Fibroblast of the aortic adventitia (primary cell): ENCODE measurements around the gene DAP. TPM values are rescaled to one million over a fixed set of nuclear protein-coding genes. Genes with fewer than 3 reads are reported as not detected.

Source experiments
- DNase-seq: peaks from one replicate; pipeline ENCODE4 v3.0.0-alpha.2; 2010; ENCODE audit warnings: low read depth
- H3K4me3 ChIP-seq: 2 replicates; pipeline ENCODE4 v1.5.1; 2011; ENCODE audit warnings: low read depth, mild to moderate bottlenecking, control low read depth, low read length, moderate library complexity
- CTCF ChIP-seq: IDR thresholded peaks from 2 replicates; pipeline ENCODE4 v1.5.1; 2011; ENCODE audit warnings: mild to moderate bottlenecking, low read length, control low read depth, inconsistent platforms; ENCODE audit not compliant: insufficient read depth
- total RNA-seq: library from RNA; depleted of rRNA; stranded (reverse); fragments of >200 nt; gene quantifications from 2 replicates; pipeline ENCODE4 v1.2.3, GENCODE V29; 2012; ENCODE audit warnings: low replicate concordance

The DAP gene
- total RNA-seq, 1 donor, result 49.3 TPM

GRCh38 chr5:10672146-10673016, 88.7 kb downstream of the DAP start:
- no peak for DNase-seq
- TF ChIP-seq CTCF, result no peak

DNA sequence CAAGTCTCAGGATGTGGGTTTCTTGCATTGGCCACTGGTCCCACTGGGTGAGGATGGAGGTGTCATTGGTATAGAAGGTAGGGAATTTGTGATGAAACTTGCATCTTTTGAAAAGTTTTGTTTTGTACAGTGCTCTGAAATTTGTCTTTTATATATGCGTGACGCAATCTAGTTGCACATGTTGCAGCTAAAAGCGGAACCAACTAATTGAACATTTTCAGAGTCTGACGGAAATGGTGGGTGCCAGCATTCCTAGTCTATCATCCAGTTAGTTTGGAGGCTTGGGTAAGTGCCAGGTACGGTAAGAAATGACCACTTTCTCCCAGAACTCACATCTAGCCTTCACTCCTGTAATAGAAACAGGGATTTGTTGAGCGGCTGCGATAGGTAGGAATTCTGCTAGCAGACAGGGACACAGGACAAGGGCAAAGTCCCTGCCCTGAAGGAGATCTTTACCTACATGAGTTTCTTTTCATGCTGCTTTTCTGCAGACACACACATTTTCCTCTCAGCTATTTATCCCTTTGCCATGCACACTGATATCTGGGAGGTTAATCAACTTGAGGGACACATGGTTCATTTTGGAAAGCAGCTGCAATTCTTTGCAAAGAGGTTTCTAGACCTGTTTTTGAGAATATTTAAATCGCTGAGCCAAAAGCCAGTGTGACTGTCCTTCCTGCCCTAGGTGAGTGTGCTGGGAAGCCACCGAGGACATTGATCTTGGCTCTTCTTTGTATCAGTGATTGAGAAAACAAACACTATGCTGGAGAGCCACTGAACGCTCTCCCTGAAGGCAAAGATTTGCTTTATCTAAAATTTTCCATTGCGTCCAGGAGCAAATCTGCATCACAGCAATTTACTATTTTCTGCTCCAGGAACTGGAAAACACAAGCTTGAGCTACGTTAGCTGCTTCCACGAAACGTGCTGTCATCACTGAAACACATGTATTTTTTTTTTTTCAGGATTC, 89.7 kb downstream of the DAP start:
- H3K4me3 ChIP-seq, result no peak overlapping the region
- TF ChIP-seq CTCF, result no peak
- no peak for DNase-seq

More at GRCh38 chr5:10672146-10673016, 88.7 kb downstream of the DAP start:
- no peak overlapping the region for H3K4me3 ChIP-seq

GRCh38 chr5:10669983-10670382, 91.1 kb downstream of the DAP start:
- TF ChIP-seq CTCF, result no peak
- no peak for DNase-seq
- H3K4me3 ChIP-seq, result no peak overlapping the region

GRCh38 chr5:10668697-10669096, 92.3 kb downstream of the DAP start:
- no peak overlapping the region for H3K4me3 ChIP-seq
- DNase-seq, result peak; percentile 29
- no peak for TF ChIP-seq CTCF

GRCh38 chr5:10667431-10668057, 93.5 kb downstream of the DAP start:
- DNase-seq, result no peak
- H3K4me3 ChIP-seq, result no peak overlapping the region
- TF ChIP-seq CTCF, result no peak

DNA sequence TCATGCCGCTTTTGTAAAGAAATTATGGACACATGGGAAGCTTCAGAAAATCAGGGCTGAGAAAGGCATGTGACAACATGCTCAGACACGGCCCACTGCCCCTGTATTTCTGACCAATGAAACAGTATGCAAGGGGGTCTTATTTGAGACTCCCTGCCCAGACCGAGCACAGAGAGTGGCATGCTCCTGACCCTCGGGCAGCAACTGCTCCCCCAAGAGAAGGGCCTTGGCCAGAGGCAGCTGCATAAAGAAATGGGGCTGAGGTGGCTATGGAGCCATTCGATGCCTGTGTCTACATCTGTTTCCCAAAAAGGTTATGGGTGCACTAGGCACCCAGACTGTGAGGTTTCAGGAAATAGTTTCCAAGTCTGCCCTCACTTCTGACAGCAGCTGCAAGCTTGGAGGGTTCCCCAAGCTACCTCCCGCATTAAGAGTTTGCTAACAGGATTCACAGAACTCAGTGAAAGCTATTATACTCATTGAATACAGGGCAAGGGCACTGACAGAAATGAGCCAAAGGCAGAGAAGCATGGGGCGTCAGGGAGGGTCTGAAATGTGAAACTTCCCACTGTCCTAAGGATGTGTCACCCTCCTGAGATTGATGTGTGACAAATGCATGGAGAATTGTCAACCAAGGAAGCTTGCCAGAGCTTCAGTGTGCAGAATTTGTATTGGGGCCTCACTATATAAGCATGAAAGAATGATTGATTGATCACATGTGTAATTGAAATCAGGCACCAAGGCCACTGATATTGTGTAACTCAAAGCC, 94.3 kb downstream of the DAP start:
- H3K4me3 ChIP-seq, result no peak overlapping the region
- TF ChIP-seq CTCF, result no peak
- DNase-seq, result no peak
